GM10248 (cell line): ENCODE measurements around the gene SYNCRIP.
A peak's percentile ranks its signal among the peaks of the same experiment; 100 is the strongest.

Experiments
- CTCF ChIA-PET: fragments of 300-600 bp; sonication (Branson Sonifier 250); formaldehyde crosslinking; extraction: SDS; loops from one replicate; lab custom pipeline; 2021; ENCODE audit warnings: antibody characterized with exemption; lab: Yijun Ruan, JAX
- POLR2A ChIA-PET: fragments of 350-650 bp; sonication (Branson Sonifier 250); formaldehyde crosslinking; extraction: SDS; loops from one replicate; lab custom pipeline; 2020; ENCODE audit warnings: antibody characterized with exemption; lab: Yijun Ruan, JAX
- DNase-seq: peaks from one replicate; pipeline ENCODE4 v3.0.0; 2012; ENCODE audit errors: extremely low spot score
- TF ChIP-seq, protein P1 (sequence below): IDR thresholded peaks from 2 replicates; pipeline ENCODE4 v1.5.1; 2012; ENCODE audit warnings: mild to moderate bottlenecking, low read depth; ENCODE audit errors: extremely low read depth, missing control alignments, control extremely low read depth

SYNCRIP gene

DNA sequence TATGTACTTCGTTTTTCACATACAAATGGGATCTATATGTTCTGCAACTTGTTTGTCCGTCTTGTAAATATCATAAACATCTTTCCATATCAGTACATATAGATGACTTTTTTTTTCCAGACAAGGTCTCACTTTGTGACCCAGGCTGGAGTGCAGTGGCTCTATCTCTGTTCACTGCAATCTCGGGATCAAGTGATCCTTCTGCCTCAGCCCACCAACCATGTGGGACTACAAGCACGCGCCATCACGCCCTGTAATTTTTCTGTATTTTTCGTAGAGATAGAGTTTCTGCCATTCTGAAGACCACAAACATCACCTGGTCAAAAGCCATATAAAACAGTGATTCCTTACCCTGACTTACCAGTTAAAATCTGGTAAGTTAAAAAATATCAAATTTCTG lies 37.7 kb upstream of the SYNCRIP start:
- TF ChIP-seq, protein P1, sequence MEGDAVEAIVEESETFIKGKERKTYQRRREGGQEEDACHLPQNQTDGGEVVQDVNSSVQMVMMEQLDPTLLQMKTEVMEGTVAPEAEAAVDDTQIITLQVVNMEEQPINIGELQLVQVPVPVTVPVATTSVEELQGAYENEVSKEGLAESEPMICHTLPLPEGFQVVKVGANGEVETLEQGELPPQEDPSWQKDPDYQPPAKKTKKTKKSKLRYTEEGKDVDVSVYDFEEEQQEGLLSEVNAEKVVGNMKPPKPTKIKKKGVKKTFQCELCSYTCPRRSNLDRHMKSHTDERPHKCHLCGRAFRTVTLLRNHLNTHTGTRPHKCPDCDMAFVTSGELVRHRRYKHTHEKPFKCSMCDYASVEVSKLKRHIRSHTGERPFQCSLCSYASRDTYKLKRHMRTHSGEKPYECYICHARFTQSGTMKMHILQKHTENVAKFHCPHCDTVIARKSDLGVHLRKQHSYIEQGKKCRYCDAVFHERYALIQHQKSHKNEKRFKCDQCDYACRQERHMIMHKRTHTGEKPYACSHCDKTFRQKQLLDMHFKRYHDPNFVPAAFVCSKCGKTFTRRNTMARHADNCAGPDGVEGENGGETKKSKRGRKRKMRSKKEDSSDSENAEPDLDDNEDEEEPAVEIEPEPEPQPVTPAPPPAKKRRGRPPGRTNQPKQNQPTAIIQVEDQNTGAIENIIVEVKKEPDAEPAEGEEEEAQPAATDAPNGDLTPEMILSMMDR = no peak
- CTCF ChIA-PET = no interaction called here
- POLR2A ChIA-PET = no interaction called here
- no peak for DNase-seq

DNA sequence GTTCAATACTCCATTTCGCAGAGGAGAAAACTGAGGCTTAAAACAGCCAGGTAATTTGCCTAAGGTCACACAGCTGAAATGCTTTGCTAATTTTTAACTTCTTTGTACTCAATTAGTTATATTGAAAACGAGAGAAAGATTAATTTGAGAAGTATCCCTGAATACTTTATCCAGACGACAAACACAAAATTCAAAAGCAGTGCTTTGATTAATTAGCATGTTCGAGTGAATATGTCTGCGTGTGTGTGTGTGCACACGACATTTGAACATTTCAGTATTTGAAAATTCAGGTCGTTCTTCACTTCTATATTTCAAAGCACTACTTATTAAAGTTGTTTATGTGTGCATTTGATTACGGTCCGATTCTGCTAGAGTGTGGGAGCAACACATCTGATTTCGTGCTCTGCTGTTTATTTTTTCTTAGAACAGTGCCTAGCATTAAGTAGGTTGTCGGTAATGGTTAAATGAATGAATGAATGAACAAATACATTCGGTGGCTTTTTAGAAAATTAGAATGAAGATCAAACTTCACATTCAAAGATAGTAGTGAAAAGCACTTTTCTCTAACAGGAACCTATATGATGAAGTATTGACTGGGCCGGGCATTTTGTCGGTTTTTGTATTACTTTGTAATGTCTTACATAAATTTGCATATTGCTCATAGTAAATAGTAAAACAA lies 36.9 kb upstream of the SYNCRIP start:
- TF ChIP-seq, protein P1 = no peak
- CTCF ChIA-PET = interaction anchor here (0.7 kb wide), 1 partner anchor 119 kb away, joined by 3 read pairs; no protein-coding TSS in a partner anchor
- DNase-seq = no peak
- POLR2A ChIA-PET = interaction anchor here (0.8 to 8.8 kb wide), 19 partner anchors 10 to 1436 kb away, joined by 3 to 254 read pairs (median 7); partner anchors contain the start of genes NT5E, SNX14 and SYNCRIP

DNA sequence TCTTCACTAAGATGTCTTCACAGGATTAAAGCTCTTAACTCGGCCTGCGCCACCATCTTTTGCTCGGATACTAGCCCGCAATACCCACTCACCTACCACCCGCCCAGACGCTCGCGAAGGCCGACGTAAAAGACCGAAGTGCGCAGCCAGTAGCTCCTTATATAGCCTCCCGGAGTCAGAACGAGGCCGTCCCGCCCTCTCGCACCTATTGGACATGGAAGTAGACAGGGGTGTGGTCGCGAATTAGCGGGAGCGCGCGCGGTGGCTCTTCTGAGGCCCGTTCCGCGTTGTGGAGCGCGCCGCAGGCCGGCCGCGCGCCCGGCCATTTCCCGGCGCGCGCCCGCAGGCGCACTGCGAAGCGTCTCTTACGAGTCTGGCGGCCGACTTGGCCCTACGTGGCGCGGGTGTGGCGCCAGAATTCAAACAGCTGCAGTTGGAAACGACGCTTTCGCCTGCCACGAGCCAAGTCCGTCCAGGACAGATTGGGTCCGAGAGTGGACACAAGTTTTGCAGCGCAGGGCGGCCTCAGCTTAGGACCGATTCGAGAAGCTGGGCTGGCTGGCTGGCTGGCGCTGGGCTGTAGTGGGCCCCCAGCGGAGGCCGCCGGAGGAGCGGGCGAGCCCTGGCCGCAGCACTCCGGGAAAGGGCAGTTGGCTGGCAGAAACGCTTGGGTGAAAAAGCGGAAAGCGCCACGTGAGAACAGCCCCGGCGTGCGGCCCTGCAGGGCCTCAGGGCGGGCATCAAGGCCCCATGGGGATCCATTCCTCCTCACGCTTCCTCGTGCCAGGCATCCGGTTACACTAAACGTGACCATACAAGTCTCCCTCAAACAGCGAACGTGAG lies 36.1 kb upstream of the SYNCRIP start:
- DNase-seq = peak; percentile 96
- ChIA-PET CTCF (interaction anchor here (0.7 to 1.6 kb wide), 4 partner anchors 9 to 118 kb away, joined by 3 to 8 read pairs (median 4); no protein-coding TSS in a partner anchor), POLR2A (interaction anchor here (0.6 to 8.8 kb wide), 45 partner anchors 9 to 1819 kb away, joined by 3 to 254 read pairs (median 5); partner anchors contain the start of genes CYB5R4, NT5E, SNX14 and SYNCRIP)
- TF ChIP-seq, protein P1 = no peak

DNA sequence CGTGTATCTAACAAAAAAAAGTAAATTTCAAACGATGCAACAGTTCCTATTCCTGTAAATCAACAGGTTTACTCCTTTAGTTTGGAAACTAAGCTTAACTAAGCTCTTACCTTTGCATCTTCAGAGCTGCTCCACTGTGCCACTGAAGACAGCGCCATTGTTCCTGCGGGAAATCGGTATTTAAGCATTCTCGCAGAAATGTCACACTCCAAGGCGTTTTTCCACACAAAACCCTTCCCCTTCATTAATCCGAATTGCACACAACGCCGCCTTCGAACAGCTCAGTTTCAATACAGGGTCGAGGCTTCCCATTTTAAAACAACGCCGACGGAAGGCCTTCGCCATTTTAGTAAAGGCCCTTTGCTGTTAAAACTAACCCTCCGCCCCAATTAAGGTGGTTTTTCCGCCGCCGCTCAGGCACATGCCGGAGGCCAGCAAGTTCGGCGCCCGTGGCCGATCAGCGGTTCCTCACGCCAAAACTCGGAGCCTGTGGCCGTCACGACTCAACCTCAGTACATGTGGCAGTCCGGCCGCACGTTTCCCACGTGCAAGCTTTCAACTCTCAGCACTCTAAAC lies 35.4 kb upstream of the SYNCRIP start:
- DNase-seq = no peak
- TF ChIP-seq, protein P1 = no peak
- ChIA-PET POLR2A (interaction anchor here (0.6 to 8.8 kb wide), 41 partner anchors 8 to 1819 kb away, joined by 3 to 254 read pairs (median 5); partner anchors contain the start of genes CYB5R4, NT5E, SNX14 and SYNCRIP), CTCF (interaction anchor here (1.2 to 1.6 kb wide), 3 partner anchors 8 to 39 kb away, joined by 3 to 8 read pairs (median 6); no protein-coding TSS in a partner anchor)

DNA sequence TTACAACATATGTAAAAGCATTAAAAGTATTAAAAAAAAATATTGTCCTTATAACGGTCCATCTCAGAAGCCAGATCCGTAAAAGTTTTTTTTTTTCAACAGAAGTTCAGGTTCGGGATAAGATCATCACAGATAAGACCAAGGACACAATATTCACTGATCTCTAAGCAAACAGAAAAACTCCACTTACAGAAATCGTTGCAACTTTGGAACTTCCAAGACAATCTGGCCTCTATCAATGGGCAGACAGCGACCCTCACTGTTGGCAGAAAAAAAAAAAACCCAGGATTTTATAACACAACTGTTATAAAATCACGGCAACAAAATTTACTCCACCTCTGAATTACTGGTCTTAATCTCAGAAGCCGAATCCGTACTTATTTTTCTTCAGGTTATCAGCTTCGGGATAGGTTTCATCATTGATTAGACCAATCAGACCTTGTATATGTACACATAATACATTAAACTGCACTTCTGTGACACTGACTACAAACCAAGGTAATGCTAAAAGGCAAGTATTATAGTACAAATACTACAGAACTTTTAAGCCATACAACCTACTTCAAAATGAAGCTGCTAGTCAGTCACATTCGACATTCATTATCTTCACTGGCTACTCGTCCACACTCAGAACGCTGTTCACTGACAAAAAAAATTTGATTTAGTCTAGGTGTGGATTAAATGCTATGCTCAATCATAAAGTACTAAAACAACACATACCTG lies 34.7 kb upstream of the SYNCRIP start:
- DNase-seq = no peak
- TF ChIP-seq, protein P1 = peak; percentile 11
- ChIA-PET CTCF (interaction anchor here (1.0 to 1.6 kb wide), 4 partner anchors 8 to 38 kb away, joined by 3 to 8 read pairs (median 4); no protein-coding TSS in a partner anchor), POLR2A (interaction anchor here (0.8 to 8.8 kb wide), 17 partner anchors 7 to 1438 kb away, joined by 3 to 254 read pairs (median 10); partner anchors contain the start of genes NT5E, SNX14 and SYNCRIP)
